ENCODE measurements around the gene NET1. TPM values are rescaled to one million over a fixed set of nuclear protein-coding genes. Genes with fewer than 3 reads are reported as not detected.

NET1 gene
- polyA plus RNA-seq, 1 of the 3 experiments (the other 2 are of a cell fraction), result 4.7 TPM

GRCh38 chr10:5499493-5500140, 87.3 kb downstream of the NET1 start, which contains the start of gene CALML5:
Gene CALML5, minus strand, starts transcription at chr10:5499570. Its CDS starts 132 bp downstream, at chr10:5499438.
- TF ChIP-seq EP300 (IDR thresholded peaks at IDR 0.05; ENCODE audit: borderline replicate concordance in 1 of 2, low read depth in 1 of 2, low read length in 1 of 2) (no peak), GATA2 (CRISPR knock-in tag; IDR thresholded peaks at IDR 0.05) (no peak), RCOR1 (IDR thresholded peaks at IDR 0.05; ENCODE audit: low read length) (no peak), FOSL2 (IDR thresholded peaks at IDR 0.05; ENCODE audit: borderline replicate concordance, low read depth) (no peak), FOXM1 (IDR thresholded peaks at IDR 0.05; ENCODE audit: low read depth) (no peak), POLR2AphosphoS5 (IDR thresholded peaks at IDR 0.05; ENCODE audit: low read depth, low read length) (no peak)
- POLR2A ChIA-PET, result interaction anchor here (0.6 kb wide), 1 partner anchor 703 kb away, joined by 3 read pairs; the partner anchor contains the start of gene PFKFB3
- H3K4me3 ChIP-seq (ENCODE audit: low read depth in 2 of 2, low read length in 1 of 2), result no peak within 1 kb of the TSS
- CTCF ChIA-PET, result interaction anchor here (1.3 to 1.4 kb wide), 2 partner anchors 14 to 123 kb away, joined by 3 to 5 read pairs; no protein-coding TSS in a partner anchor
- H4K20me1 ChIP-seq (ENCODE audit: insufficient read depth), result no peaks in the 10 kb centered on the region
- no peak within 1 kb of the TSS for H3K9ac ChIP-seq
- H3K4me2 ChIP-seq, result no peak within 1 kb of the TSS
- no peaks in the 10 kb centered on the region for H3K4me1 ChIP-seq (ENCODE audit: control insufficient read depth in 1 of 2, insufficient read depth in 2 of 2, low read depth in 1 of 2, low read length in 1 of 2)
- H3K9me2 ChIP-seq, result no peaks in the 10 kb centered on the region
- H3K79me2 ChIP-seq (ENCODE audit: insufficient read depth), result no peaks in the 10 kb centered on the region
- H3K27me3 ChIP-seq (ENCODE audit: insufficient read depth), result peaks cover 8% of the 10 kb centered on the region
- no peaks in the 10 kb centered on the region for H3K36me3 ChIP-seq (replicated peaks in 1 of 2; ENCODE audit: control insufficient read depth in 1 of 2, insufficient read depth in 2 of 2, low read length in 1 of 2)
- 72% methylated on average over 5 of the region's 10 CpGs for WGBS (ENCODE audit: low lambda C conversion rate)
- DNase-seq, result no peak
- no peak within 1 kb of the TSS for H3K27ac ChIP-seq (ENCODE audit: low read depth in 2 of 2, low read length in 1 of 2)
- no peak within 1 kb of the TSS for H2AFZ ChIP-seq (ENCODE audit: low read depth)
- no peaks in the 10 kb centered on the region for H3K9me3 ChIP-seq
- no peaks in the 10 kb centered on the region for H3F3A ChIP-seq (replicated peaks; ENCODE audit: insufficient read depth)

GRCh38 chr10:5500162-5500670, 87.9 kb downstream of the NET1 start:
- Histone ChIP-seq H3K27me3 (ENCODE audit: insufficient read depth) (peaks cover 8% of the 10 kb centered on the region), H3K36me3 (replicated peaks in 1 of 2; ENCODE audit: control insufficient read depth in 1 of 2, insufficient read depth in 2 of 2, low read length in 1 of 2) (no peaks in the 10 kb centered on the region), H3F3A (replicated peaks; ENCODE audit: insufficient read depth) (no peaks in the 10 kb centered on the region), H3K27ac (ENCODE audit: low read depth in 2 of 2, low read length in 1 of 2) (no peak overlapping the region), H3K4me3 (ENCODE audit: low read depth in 2 of 2, low read length in 1 of 2) (no peak overlapping the region), H3K9me3 (no peaks in the 10 kb centered on the region), H2AFZ (ENCODE audit: low read depth) (no peak overlapping the region), H4K20me1 (ENCODE audit: insufficient read depth) (no peaks in the 10 kb centered on the region), H3K79me2 (ENCODE audit: insufficient read depth) (no peaks in the 10 kb centered on the region), H3K9me2 (no peaks in the 10 kb centered on the region), H3K9ac (no peak overlapping the region), H3K4me1 (ENCODE audit: control insufficient read depth in 1 of 2, insufficient read depth in 2 of 2, low read depth in 1 of 2, low read length in 1 of 2) (no peaks in the 10 kb centered on the region), H3K4me2 (no peak overlapping the region)
- POLR2A ChIA-PET, result no interaction called here
- DNase-seq, result no peak
- no peak for TF ChIP-seq JUND (IDR thresholded peaks at IDR 0.05)
- no peak for TF ChIP-seq NFIC (IDR thresholded peaks at IDR 0.05; ENCODE audit: borderline replicate concordance)
- TF ChIP-seq FOXJ3 (CRISPR knock-in tag; IDR thresholded peaks at IDR 0.05), result no peak
- no peak for TF ChIP-seq ELF1 (IDR thresholded peaks at IDR 0.05)
- TF ChIP-seq FOSL2 (IDR thresholded peaks at IDR 0.05; ENCODE audit: borderline replicate concordance, low read depth), result no peak
- no peak for TF ChIP-seq TEAD4 (IDR thresholded peaks at IDR 0.05; ENCODE audit: borderline replicate concordance, insufficient read depth)
- WGBS (ENCODE audit: low lambda C conversion rate), result 76% methylated on average over 4 of the region's 7 CpGs
- CTCF ChIA-PET, result interaction anchor here (0.6 to 1.3 kb wide), 2 partner anchors 13 to 58 kb away, joined by 3 read pairs; no protein-coding TSS in a partner anchor

GRCh38 chr10:5500910-5501309, 88.6 kb downstream of the NET1 start:
- Histone ChIP-seq H3K9me3 (no peaks in the 10 kb centered on the region), H3K4me1 (ENCODE audit: control insufficient read depth in 1 of 2, insufficient read depth in 2 of 2, low read depth in 1 of 2, low read length in 1 of 2) (no peaks in the 10 kb centered on the region), H3K4me2 (no peak overlapping the region), H4K20me1 (ENCODE audit: insufficient read depth) (no peaks in the 10 kb centered on the region), H2AFZ (ENCODE audit: low read depth) (no peak overlapping the region), H3K79me2 (ENCODE audit: insufficient read depth) (no peaks in the 10 kb centered on the region), H3K4me3 (ENCODE audit: low read depth in 2 of 2, low read length in 1 of 2) (no peak overlapping the region), H3K9me2 (no peaks in the 10 kb centered on the region), H3K27me3 (ENCODE audit: insufficient read depth) (peaks cover 8% of the 10 kb centered on the region), H3F3A (replicated peaks; ENCODE audit: insufficient read depth) (no peaks in the 10 kb centered on the region), H3K27ac (ENCODE audit: low read depth in 2 of 2, low read length in 1 of 2) (no peak overlapping the region), H3K9ac (no peak overlapping the region), H3K36me3 (replicated peaks in 1 of 2; ENCODE audit: control insufficient read depth in 1 of 2, insufficient read depth in 2 of 2, low read length in 1 of 2) (no peaks in the 10 kb centered on the region)
- no peak for TF ChIP-seq EP300 (IDR thresholded peaks at IDR 0.05; ENCODE audit: borderline replicate concordance in 1 of 2, low read depth in 1 of 2, low read length in 1 of 2)
- DNase-seq, result no peak
- WGBS (ENCODE audit: low lambda C conversion rate), result 57% methylated on average over 5 of the region's 5 CpGs
- ChIA-PET POLR2A (no interaction called here), CTCF (interaction anchor here (0.6 to 1.2 kb wide), 2 partner anchors 41 to 58 kb away, joined by 3 read pairs; no protein-coding TSS in a partner anchor)
